ENCODE results near the gene CD79A.

The CD79A gene

DNA sequence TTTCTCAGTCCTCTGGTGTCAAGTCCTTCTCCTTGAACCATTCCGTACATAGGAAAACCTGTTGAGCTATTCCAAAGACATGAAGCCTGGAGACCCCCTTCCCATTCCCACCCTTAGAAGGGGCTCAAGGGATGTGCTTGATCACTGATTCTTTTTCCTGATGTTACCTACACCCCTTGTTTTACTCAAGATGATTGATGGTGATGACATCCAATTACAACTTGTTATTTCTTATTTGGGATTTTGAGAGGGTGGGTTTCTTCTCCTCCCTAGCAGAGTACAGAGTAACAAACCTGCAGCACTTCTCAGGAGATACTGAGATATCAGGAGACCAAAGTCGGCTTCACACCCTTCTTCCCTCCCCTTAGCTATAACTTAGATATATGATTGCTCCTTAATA is 23.7 kb upstream of the CD79A start:
- DNase-seq (ENCODE audit: low read depth), result no peak
- TF ChIP-seq, protein P1, sequence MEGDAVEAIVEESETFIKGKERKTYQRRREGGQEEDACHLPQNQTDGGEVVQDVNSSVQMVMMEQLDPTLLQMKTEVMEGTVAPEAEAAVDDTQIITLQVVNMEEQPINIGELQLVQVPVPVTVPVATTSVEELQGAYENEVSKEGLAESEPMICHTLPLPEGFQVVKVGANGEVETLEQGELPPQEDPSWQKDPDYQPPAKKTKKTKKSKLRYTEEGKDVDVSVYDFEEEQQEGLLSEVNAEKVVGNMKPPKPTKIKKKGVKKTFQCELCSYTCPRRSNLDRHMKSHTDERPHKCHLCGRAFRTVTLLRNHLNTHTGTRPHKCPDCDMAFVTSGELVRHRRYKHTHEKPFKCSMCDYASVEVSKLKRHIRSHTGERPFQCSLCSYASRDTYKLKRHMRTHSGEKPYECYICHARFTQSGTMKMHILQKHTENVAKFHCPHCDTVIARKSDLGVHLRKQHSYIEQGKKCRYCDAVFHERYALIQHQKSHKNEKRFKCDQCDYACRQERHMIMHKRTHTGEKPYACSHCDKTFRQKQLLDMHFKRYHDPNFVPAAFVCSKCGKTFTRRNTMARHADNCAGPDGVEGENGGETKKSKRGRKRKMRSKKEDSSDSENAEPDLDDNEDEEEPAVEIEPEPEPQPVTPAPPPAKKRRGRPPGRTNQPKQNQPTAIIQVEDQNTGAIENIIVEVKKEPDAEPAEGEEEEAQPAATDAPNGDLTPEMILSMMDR (conservative IDR thresholded peaks at IDR 0.05; ENCODE audit: control insufficient read depth, insufficient read depth, low read depth, low read length), result no peak

DNA sequence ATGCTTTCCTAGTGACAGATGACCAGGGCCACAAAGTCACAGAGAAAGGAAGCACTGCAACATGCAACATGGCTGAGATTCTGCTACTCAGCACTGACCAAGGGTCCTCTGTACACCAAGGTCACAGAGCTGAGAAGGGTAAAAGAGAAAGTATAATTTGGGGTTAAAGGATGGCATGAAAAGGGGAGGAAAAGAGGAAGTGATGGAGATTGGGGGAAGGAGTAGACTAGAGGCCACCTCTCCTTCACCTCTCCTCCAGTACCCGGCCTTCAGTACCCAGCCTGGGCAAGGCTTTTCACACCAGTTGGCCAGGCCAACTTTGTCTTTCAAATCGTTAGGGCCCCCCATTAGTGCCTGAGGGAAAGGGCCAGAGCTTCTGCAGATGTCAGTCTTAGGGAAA is 23.3 kb upstream of the CD79A start:
- DNase-seq (ENCODE audit: low read depth), result no peak
- TF ChIP-seq, protein P1 (conservative IDR thresholded peaks at IDR 0.05; ENCODE audit: control insufficient read depth, insufficient read depth, low read depth, low read length), result no peak
- H3K4me3 ChIP-seq (ENCODE audit: control insufficient read depth, low read depth, low read length), result no peak overlapping the region

More for the DNA sequence above, 23.7 kb upstream of the CD79A start:
- no peak overlapping the region for H3K4me3 ChIP-seq (ENCODE audit: control insufficient read depth, low read depth, low read length)

DNA sequence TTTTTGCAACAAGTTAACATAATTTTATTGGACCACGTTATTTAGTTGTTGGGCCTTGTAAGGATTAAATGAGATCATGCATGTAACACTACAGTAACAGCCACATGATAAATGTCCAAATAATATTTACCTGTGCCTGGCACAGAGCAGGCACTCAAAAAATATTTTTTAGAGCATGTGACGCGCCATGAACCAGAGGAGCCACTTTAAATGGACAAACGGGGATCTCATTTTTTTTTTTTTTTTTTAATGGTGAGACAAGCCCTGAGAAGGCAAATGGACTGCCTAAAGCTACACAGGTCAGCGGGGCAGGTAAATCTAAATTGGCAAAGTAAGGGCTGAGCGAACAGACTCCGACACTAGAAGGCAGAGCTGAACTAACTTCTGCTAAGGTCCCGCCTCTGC is 17.9 kb upstream of the CD79A start:
- peak overlapping the region; percentile 84 for H3K4me3 ChIP-seq (ENCODE audit: control insufficient read depth, low read depth, low read length)
- TF ChIP-seq, protein P1 (conservative IDR thresholded peaks at IDR 0.05; ENCODE audit: control insufficient read depth, insufficient read depth, low read depth, low read length), result no peak
- no peak for DNase-seq (ENCODE audit: low read depth)

DNA sequence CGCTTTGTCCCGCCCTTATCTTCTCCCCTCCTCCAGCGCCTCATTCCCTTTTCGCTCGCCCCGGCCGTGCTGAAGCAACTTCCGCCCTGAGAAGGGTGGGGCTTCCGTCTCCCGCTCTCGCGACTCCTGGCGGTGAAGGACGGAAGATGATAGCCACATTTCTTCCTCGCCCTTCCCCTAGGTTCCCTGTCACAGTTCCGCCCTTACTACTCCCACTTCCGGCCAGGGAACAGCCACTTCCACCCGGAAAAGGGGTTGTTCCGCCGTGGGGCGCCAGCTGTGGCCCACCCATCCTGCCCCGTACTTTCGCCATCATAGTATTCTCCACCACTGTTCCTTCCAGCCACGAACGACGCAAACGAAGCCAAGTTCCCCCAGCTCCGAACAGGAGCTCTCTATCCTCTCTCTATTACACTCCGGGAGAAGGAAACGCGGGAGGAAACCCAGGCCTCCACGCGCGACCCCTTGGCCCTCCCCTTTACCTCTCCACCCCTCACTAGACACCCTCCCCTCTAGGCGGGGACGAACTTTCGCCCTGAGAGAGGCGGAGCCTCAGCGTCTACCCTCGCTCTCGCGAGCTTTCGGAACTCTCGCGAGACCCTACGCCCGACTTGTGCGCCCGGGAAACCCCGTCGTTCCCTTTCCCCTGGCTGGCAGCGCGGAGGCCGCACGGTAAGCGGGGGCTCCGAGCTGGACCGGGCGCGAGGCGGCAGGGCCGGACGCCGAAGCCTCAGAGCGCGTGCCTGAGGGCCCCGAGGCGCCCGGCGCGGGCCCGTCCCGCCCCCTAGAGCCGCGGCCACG is 17.3 kb upstream of the CD79A start, which contains the start of gene RPS19:
Gene RPS19, plus strand, starts transcription at position 638 of the 801 bp plus-strand sequence. CDS start 520 bp downstream, outside the sequence.
- peak; percentile 98 for DNase-seq (ENCODE audit: low read depth)
- TF ChIP-seq, protein P1 (conservative IDR thresholded peaks at IDR 0.05; ENCODE audit: control insufficient read depth, insufficient read depth, low read depth, low read length), result peak; percentile 50

DNA sequence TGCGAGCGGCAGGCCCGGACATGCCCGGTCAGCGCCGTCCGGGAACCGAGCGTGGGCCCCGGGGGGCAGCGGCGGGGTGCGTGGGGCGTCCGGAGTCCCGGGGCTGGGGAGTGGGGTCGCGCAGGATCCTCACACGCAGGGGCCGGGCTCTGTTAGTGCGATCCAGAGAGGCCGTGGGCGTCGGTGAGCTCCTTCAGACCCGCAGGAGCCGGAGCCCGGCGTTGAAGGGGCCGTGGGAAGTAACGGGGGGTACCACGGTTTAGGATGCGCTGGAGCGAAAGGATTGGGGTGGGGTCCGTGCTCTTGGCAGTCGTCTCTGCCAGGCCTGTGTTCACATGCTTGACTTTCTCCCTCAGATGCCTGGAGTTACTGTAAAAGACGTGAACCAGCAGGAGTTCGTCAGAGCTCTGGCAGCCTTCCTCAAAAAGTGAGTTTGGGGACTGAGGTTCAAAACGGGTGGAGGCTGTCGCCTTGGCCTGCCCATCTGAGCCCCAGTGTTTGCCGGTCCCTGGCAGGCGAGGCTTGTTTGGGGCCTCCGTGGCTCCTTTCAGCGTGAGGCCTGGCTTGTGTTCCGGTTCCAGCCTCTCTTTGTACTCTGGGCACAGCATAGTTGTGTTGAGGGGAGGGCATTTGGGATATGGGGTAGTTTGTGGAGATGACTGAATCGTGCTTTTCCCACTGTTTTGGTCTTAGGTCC is 16.5 kb upstream of the CD79A start:
- TF ChIP-seq, protein P1 (conservative IDR thresholded peaks at IDR 0.05; ENCODE audit: control insufficient read depth, insufficient read depth, low read depth, low read length), result no peak
- DNase-seq (ENCODE audit: low read depth), result peak; percentile 25
- peak overlapping the region; percentile 84 for H3K4me3 ChIP-seq (ENCODE audit: control insufficient read depth, low read depth, low read length)

More for the DNA sequence above, 17.3 kb upstream of the CD79A start, which contains the start of gene RPS19:
- peak within 1 kb of the TSS; percentile 84 for H3K4me3 ChIP-seq (ENCODE audit: control insufficient read depth, low read depth, low read length)

DNA sequence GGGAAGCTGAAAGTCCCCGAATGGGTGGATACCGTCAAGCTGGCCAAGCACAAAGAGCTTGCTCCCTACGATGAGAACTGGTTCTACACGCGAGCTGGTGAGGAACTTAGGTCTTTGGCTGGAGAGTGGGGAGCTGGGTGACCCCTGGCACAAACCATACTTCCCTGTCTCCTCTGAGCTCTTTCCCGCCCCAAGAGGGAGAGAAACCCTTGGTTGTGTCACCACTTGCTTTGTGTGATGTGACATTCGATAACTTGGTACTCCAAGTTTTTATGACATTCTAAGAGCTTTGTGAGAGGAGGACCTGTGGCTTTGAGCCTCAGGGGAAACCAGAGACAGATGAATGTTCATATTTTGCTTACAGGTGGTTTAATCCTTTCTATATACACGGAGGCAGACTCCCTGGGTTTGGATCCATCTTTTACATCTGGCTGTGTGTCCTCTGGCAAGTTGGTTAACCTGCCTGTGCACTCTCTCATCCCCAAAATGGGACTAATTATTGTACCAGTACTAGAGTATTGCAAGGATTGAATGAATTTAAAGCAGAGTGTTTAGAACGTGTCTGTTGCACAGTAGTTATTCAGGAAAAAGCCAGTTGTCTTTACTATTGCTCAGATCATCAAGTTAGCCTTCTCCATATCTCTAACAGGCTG is 15.8 kb upstream of the CD79A start:
- H3K4me3 ChIP-seq (ENCODE audit: control insufficient read depth, low read depth, low read length), result peak overlapping the region; percentile 84
- TF ChIP-seq, protein P1 (conservative IDR thresholded peaks at IDR 0.05; ENCODE audit: control insufficient read depth, insufficient read depth, low read depth, low read length), result no peak
- no peak for DNase-seq (ENCODE audit: low read depth)

Data from fibroblast of mammary gland (primary cell).